GM18526 (cell line): Measurements from ENCODE around the gene TVP23C.
A peak's percentile ranks its signal among the peaks of the same experiment; 100 is the strongest.

ENCODE experiments used
- POLR2A ChIP-seq: IDR thresholded peaks from 3 replicates; pipeline ENCODE4 v1.6.1; 2011; ENCODE audit not compliant: insufficient read length; ENCODE audit errors: extremely low read depth

The TVP23C gene

GRCh38 chr17:15563375-15563857 lies at the start of gene TVP23C:
TVP23C (minus strand) TSS chr17:15563483; CDS start chr17:15563448, 35 bp downstream.
- peak; percentile 32 for TF ChIP-seq POLR2A

- TF ChIP-seq POLR2A: no peak
These were observed 47.1 kb downstream of the TVP23C start for GRCh38 chr17:15516150-15516549.

GRCh38 chr17:15514469-15514868 lies 48.8 kb downstream of the TVP23C start:
- TF ChIP-seq POLR2A: no peak

GRCh38 chr17:15513856-15514459 lies 49.3 kb downstream of the TVP23C start:
- no peak for TF ChIP-seq POLR2A

GRCh38 chr17:15513058-15513791 lies 50.1 kb downstream of the TVP23C start:
- TF ChIP-seq POLR2A: no peak

- no peak for TF ChIP-seq POLR2A
These were observed 51.1 kb downstream of the TVP23C start for GRCh38 chr17:15512071-15512709.

GRCh38 chr17:15511142-15511541 lies 52.1 kb downstream of the TVP23C start:
- TF ChIP-seq POLR2A: no peak

GRCh38 chr17:15510361-15510760 lies 52.9 kb downstream of the TVP23C start:
- no peak for TF ChIP-seq POLR2A

- no peak for TF ChIP-seq POLR2A
These were observed 54.2 kb downstream of the TVP23C start for GRCh38 chr17:15509095-15509494.

GRCh38 chr17:15508466-15508865 lies 54.8 kb downstream of the TVP23C start:
- no peak for TF ChIP-seq POLR2A

- no peak for TF ChIP-seq POLR2A
These were observed 55.4 kb downstream of the TVP23C start for GRCh38 chr17:15507896-15508295.

- TF ChIP-seq POLR2A: no peak
These were observed 56.3 kb downstream of the TVP23C start for GRCh38 chr17:15507001-15507400.

- TF ChIP-seq POLR2A: no peak
These were observed 59.6 kb downstream of the TVP23C start for GRCh38 chr17:15503731-15504130.

GRCh38 chr17:15502369-15503112 lies 60.7 kb downstream of the TVP23C start:
- TF ChIP-seq POLR2A: no peak

- TF ChIP-seq POLR2A: no peak
These were observed 61.5 kb downstream of the TVP23C start for GRCh38 chr17:15501793-15502192.
